Right renal cortex interstitium (tissue), 3 donors: ENCODE results near the gene WDR88. TPM values are rescaled to one million over a fixed set of nuclear protein-coding genes. Genes with fewer than 3 reads are reported as not detected.
"Not testable (repeated sequence)": the region's sequence is repeated elsewhere in the genome, so short reads cannot be mapped to it uniquely, and the experiment has no call there.

ENCODE experiments used
- DNase-seq, 3 donors: peaks; one replicate each; pipeline ENCODE4 v3.0.0-alpha.2; 2013; ENCODE audit warnings: low read depth in 3 of 3, low spot score in 2 of 3
- polyA plus RNA-seq, 3 donors: library from polyadenylated mRNA; unstranded; fragments of 120-200 nt; gene quantifications; one replicate each; pipeline ENCODE4 v1.2.1, GENCODE V29; 2013; ENCODE audit not compliant: insufficient read length in 3 of 3

WDR88 gene
- polyA plus RNA-seq, 3 donors, result 0.82 to 1.3 (median 1.1) TPM

DNA sequence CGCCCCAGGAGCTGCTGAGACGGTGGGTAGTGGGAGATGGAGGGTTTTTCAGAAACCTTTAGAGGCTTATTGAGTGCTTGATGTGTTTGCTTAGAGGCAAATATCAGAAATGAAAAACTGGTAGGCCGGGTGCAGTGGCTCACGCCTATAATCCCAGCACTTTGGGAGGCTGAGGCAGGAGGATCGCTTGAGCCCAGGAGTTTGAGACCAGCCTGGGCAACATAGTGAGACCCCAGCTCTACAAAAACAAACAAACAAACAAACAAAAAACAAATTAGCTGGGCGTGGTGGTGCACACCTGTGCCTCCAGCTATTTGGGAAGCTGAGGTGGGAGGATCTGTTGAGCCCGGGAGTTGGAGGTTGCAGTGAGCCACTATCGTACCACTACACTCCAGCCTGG is 5.2 kb upstream of the WDR88 start:
- not testable (repeated sequence) for DNase-seq

DNA sequence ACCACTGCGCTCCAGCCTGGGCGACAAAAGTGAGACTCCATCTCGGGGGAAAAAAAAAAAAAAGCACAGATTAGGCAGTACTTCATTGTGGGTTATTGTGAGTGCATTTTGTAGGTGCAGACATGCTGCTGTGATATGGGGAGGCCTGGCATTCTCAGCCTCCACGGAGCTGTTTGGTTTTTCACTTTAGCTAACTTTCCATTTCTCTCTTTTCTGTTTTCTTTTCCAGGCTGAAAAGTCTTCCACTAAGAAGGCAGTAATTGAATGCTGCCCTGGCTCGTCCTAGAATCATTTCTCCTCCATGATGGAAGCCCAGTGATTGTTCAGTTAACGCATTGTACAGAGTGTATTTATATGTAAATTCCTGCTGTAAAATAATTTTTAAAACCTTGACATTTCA is 2.0 kb upstream of the WDR88 start:
- no peak for DNase-seq

DNA sequence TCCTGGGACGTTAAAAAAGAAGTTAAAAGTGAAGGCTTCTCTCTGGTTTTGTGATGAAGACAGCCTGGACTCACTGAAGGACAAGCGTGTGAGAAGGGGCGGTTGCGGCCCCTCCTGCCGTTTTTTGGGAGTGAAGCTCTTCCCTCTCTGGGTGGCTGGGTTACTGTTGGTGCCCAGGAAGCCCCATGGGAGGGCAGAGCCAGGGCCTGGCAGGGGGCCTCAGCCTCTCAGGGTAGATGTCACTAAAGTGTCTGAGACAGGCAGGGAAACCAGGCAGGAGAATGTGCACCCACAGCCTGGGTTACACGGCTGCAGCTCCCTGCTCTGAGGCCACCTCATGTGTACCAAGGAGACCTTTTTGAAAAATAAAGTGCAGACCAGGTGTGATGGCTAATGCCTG is 1.5 kb upstream of the WDR88 start:
- DNase-seq, result no peak

DNA sequence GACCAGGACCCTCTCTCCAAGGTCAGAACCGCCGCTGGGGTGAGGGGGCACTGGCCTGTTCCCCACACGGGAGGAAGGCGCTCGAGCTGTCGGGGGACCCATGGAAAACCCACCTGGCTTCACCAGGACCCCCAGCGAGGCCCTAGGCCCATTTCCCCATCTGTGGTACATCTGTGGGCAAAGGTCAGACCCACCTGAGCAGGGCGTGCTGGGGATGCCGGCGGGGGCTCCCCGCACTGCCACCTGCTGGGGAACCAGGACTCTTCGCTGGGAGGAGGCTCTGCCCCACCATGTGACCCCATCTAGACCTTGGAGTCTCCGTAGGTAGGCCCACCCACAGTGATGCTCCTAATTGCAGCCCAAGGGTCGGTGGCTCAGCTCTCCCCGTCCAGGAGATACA is 511 bp downstream of the WDR88 start:
- no peak for DNase-seq

DNA sequence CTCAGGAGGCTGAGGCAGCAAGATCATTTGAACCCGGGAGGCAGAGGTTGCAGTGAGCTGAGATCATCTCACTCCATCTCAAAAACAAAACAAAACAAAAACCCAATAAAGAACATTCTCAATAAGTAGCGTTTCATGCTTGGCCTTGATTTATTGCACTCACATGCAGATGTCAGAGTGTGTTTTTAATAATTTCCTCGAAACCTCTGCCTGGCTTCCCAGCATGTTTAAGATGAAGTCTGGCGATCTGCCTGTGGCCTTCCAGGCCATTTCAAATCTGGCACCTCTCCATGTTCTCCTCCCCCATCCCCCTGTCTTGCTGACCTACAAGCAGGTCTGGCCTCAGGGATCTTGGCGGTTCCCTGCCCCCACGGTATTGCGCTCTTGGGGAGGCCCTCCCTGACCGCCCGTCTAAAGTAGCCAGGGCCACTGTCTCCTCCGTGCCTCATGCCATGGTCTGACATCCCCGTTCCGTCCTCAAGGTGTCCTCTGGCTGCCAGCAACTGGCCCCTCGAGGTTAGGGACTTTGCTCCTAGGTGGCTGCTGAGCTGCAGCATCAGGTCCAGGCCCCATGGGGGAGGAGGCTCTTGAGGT is 1.6 kb downstream of the WDR88 start:
- no peak for DNase-seq

DNA sequence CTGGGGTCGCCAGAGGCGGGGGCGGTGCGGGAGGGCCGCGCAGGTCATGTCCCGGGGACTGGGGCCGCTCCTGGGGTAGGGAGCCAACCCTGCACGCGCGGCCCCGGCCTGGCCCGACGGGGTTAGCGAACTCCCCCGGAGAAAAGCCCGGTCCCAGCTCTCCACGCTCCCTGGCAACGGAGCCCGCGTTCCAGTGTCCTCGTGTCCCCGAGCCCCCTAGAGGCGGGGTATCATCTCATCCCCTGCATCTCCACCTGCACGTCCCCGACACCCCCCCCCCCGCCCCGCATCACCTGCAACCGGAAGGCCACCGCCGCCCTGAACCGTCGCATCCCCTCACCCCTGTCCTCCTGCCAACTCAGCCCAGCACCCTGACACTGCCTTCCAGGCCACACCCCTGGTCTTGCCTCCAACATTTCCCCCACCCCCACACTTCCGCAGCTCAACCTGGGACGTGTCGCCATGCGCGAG is 2.7 kb downstream of the WDR88 start:
- no peak for DNase-seq

DNA sequence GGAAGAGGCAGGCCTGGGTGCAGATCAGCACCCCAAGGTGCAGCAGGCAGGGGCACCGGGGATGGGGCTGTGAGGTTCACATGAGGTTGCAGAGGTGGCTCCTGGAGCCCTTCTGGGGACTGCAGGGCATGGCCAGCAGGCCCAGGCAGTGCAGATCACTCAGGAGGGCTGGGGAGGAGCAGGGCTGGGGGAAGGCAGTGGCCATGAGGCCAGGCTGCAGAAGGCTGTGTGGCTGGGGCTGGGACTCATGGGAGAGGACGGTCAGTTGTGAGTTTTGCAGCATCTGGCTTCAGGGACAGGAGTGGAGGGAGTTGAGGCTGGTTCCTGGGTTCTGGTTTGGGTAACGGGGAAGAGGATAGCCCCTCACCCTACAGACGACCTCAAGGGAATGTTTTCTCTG is 7.3 kb downstream of the WDR88 start:
- no peak for DNase-seq

DNA sequence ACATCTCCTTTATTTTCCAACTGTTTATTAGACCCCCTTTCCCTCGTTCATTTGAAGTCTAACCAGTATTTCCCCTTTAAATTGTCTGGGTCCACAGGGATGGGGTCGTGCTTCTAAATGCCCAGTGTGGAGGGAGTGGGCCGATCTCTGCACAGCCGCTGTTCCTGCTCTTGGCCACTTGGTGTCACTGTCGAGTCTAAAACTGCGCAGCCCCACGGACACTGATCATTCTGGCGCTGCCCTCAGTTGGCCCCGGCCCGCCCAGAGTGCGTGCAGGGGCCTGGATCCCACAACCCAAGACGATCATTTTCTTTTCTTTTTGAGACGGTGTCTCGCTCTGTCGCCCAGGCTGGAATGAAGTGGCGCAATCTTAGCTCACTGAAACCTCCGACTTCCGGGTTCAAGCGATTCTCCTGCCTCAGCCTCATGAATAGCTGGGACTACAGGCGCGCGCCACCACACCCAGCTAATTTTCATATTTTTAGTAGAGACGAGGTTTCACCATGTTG is 12.0 kb downstream of the WDR88 start:
- peak in 1 of 3 donors; percentile 50 for DNase-seq

DNA sequence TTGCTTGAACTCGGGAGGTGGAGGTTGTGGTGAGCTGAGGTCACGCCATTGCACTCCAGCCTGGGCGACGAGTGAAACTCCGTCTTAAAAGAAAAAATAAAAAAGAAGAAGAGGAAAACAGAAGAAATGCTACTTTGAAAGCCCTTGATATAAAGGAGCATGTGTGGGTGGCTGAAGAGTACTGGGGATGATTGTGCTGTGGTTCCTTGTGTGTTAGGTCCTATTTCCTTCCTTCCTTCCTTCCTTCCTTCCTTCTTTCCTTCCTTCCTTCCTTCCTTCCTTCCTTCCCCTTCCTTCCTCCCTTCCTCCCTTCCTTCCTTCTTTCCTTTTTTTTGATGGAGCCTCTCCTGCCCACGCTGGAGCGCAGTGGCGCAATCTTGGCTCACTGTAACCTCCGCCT is 14.3 kb downstream of the WDR88 start:
- no peak for DNase-seq

DNA sequence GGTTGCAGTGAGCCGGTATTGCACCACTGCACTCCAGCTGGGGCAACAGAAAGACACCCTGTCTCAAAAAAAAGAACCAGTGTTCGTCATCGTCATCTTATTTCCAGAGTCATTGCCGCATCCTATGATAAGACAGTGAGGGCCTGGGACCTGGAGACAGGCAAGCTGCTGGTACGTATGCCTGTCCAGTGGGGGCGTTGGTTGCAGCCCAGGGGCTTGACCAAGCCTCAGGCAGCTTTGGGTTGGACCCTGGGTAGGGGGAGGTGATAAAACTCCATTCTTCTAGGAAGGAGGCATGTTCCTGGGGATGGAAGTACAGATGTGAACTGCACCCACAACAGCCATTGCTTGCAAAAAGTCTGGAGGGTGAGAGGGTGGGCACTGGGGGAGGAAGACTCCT is 15.6 kb downstream of the WDR88 start:
- DNase-seq, result no peak

DNA sequence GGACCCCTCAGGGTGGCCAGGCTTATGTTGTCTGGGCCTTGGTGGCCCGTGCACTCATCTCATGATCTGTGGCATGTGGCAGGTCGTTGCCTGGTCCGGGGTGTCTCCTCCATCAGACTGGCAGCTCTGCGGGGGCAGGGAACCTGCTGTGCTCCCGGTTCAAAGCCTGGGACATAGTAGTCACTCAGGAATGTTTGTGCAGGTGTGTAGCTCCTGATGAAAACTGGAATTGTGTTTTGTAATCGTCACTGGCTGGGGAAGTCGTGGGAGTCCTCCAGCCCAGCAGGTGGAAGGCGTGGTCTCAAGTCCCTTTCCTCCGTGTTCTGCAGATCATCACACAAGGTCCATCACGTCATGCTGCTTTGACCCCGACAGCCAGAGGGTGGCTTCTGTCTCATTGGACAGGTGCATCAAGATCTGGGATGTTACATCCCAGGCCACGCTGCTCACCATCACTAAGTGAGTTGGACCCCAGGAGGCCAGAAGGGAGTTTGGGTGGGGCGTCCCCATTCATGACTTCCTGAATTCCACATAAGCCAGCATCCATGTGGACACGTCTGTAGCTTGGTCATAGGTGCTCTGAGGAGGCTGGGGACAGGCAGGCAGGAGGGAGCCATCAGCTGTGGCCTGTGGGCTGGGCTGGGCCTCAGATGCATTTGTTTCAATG is 19.1 kb downstream of the WDR88 start:
- no peak for DNase-seq

DNA sequence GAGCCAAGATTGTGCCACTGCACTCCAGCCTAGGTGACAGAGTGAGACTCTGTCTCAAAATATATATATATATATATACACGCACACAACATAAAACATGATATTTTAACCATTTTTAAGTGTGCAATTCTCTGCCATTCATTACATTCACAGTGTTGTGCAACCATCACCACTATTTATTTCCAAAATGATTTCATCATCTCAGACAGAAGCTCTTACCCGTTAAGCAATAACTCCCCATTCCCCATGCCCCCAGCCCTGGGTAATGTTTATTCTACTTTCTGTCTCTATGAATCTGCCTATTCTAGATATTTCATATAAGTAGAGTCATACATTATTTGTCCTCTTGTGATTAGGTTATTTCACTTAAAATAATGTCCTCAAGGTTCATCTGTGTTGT is 20.3 kb downstream of the WDR88 start:
- no peak for DNase-seq

DNA sequence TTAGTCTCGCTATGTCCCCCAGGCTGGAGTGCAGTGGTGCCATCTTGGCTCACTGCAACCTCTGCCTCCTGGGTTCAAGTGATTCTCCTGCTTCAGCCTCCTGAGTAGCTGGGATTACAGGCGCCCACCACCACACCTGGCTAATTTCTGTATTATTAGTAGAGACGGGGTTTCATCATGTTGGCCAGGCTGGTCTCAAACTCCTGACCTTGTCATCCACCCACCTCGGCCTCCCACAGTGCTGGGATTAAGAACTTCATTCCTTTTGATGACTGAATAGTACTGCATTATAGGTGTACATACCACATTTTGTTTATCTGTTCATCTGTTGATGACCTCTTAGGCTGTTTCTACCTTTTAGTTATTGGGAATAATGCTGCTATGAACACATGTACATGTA is 20.7 kb downstream of the WDR88 start:
- DNase-seq, result not testable (repeated sequence)

DNA sequence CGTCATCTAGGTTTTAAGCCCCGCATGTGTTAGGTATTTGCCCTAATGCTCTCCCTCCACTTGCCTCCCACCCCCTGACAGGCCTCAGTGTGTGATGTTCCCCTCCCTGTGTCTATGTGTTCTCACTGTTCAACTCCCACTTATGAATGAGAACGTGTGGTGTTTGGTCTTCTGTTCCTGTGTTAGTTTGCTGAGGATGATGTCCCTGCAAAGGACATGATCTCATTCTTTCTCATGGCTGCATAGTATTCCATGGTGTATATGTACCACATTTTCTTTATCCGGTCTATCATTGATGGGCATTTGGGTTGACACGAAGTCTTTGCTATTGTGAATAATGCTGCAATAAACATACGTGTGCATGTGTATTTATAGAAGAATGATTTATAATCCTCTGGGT is 22.4 kb downstream of the WDR88 start:
- not testable (repeated sequence) for DNase-seq

DNA sequence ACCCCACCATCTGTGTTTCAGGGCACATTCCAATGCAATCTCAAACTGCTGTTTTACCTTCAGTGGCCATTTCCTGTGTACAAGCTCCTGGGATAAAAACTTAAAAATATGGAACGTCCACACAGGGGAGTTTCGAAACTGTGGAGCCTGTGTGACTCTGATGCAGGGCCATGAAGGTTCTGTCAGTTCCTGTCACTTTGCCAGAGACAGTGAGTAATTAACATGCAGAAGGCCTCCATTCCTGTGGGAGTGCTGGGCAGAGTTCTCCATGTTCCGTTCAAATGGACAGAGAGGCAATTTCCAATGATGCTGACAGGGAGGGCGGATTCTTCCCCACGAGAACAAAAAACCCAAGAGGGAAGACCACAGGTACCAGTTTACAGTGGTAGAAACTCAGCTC is 24.4 kb downstream of the WDR88 start:
- no peak for DNase-seq

DNA sequence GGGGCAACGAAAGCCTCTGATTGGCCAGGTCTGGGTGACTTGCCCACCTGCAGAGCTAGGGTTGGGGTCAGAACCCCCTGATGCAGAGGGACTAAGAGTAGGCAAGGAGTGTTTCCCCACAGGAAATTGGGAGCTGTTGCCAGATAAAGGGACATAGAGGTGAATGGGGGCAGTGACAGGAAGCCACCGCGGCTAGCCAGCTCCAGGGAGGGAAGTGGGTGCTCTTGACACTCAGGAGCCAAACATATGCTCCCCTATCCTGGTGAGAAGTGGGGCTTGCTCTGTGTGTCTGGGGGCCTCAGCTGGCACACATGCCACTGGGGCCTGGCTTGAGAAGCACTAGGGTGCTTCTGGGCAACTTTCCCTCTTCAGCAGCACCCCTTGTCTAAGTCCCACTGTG is 26.0 kb downstream of the WDR88 start:
- no peak for DNase-seq

DNA sequence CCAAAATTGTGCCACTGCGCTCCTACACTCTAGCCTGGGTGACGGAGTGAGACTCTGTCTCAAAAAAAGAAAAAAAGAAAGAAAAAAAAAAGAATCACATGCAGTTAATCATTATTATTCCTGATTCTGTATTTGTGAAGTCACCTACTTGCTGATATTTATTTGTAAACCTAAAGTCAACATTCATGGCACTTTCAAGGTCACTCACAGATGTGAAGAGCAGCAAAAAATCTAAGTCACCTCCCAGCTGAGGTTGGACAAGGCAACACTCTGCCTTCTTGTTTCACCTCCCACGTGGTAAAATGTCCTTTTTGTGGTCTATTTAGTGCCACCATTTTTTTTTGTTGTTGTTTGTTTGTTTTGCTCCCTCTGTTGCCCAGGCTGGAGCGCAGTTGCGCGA is 26.5 kb downstream of the WDR88 start:
- DNase-seq, result no peak

DNA sequence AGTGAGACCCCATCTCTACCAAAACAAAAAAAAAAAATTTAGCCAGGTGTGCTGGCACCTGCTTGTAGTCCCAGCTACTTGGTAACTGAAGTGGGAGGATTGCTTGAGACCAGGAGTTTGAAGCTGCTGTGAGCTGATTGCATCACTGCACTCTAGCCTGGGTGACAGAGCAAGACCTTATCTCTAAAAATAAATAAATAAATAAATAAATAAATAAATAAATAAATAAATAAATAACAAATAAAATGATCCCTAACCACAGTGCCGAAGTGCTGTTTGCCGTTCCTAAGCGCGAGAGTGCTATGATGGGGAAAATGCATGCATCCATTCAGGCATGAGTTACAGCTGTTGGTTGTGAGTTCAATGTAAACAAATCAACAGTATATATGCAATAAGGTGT is 27.2 kb downstream of the WDR88 start:
- no peak for DNase-seq

DNA sequence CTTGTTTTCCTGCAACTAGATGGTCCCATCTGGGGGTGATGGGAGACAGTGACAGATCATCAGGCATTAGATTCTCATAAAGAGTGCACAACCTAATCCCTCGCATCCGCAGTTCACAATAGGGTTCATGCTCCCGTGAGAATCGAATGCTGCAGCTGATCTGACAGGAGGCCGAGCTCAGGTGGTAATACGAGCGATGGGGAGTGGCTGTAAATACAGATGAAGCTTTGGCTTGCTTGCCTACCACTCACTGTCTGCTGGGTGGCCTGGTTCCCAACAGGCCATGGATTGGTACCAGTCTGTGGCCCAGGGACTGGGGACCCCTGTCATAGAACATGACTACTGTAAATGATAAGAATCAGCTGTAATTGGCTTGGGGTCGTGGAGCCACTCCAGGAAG is 28.0 kb downstream of the WDR88 start:
- no peak for DNase-seq

DNA sequence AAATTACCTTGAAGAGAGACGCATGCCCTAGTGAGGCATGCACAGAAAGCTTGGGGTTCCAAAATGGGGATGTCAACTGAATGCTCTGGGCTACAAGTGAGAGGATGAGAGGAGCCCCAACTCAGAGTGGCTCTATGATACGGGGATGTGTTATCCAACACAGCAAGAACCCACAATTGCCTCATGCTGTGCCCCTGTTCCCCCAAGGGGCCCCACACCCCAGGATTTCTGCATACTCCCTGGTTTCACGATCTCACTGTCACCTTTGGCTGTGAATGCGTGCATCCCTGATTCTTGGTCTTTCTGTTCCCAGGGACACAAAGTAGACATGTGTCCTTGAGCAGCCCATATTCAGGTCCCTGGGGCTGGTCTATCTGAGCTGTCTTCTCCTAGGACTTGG is 29.3 kb downstream of the WDR88 start:
- no peak for DNase-seq

DNA sequence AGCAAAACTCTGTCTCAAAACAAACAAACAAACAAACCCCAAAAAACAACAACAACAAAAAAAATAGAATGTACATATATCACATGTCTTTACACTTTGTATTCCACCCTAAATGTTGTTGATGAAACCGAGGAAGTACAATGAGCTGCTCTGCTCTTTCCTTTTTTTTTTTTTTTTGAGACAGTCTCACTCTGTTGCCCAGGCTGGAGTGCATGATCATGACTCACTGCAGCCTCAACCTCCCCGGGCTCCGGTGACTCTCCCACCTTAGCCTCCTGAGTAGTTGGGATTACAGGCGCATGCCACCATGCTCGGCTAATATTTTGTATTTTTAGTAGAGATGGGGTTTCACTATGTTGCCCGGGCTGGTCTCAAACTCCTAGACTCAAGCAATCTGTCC is 31.6 kb downstream of the WDR88 start:
- DNase-seq, result no peak

DNA sequence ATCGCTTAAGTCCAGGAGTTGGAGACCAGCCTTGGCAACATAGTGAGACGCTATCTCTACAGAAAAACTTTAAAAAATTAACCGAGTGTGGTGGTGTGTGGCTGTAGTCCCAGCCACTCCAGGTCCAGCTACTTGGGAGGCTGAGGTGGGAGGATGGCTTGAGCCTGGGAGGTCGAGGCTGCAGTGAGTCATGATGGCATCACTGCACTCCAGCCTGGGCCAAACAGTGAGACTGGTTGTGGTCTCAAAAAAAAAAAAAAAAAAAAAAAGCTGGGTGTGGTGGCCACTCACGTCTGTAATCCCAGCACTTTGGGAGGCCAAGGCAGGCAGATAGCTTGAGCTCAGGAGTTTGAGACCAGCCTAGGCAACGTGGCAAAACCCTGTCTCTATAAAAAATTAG is 34.1 kb downstream of the WDR88 start:
- not testable (repeated sequence) for DNase-seq

DNA sequence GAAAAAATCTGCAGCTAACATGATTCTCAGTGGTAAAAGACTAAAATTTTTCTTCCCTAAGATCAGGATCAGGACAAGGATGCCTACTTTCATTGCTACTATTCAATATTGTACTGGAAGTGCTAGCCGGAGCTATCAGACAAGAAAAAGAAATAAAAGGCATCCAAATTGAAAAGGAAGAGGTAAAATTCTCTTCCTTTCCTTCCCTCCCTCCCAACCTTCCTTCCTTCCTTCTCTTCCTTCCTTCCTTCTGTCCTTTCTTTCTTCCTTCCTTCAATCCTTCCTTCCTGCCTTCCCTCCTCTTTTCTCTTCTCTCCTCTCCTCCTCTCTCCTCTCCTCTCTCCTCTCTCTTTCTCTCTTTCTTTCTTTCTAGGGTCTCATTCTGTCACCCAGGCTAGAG is 35.5 kb downstream of the WDR88 start:
- DNase-seq, result no peak
